HepG2 (cell line): Measurements from ENCODE around the gene GOT2. TPM values are rescaled to one million over a fixed set of nuclear protein-coding genes. Genes with fewer than 3 reads are reported as not detected.
A peak's percentile ranks its signal among the peaks of the same experiment; 100 is the strongest.

Source experiments
- FOXA1 ChIP-seq, 2 experiments: fragments of 450-650 bp in 1 of 2; sonication (generic) in 1 of 2; formaldehyde crosslinking in 1 of 2; IDR thresholded peaks; 2 replicates each; pipeline versions ENCODE4 v1.4.0 to v1.6.1; 2016 to 2020; ENCODE audit warnings: missing genetic modification reagents in 1 of 2
- FOXK1 ChIP-seq: sonication (generic); formaldehyde crosslinking; IDR thresholded peaks from 2 replicates; pipeline ENCODE4 v1.4.0; 2020; ENCODE audit warnings: low read depth, missing genetic modification reagents, borderline replicate concordance
- HNRNPL ChIP-seq: fragments of 200-400 bp; formaldehyde crosslinking; IDR thresholded peaks from 2 replicates; pipeline ENCODE4 v1.6.1; 2017; ENCODE audit warnings: mild to moderate bottlenecking, low read depth, low read length
- MATR3 ChIP-seq: sonication (generic); formaldehyde crosslinking; IDR thresholded peaks from 2 replicates; pipeline ENCODE4 v1.4.0; 2020; ENCODE audit warnings: missing genetic modification reagents
- MED1 ChIP-seq: sonication (generic); formaldehyde crosslinking; IDR thresholded peaks from 2 replicates; pipeline ENCODE4 v1.4.0; 2020; ENCODE audit warnings: missing genetic modification reagents
- RFXAP ChIP-seq: sonication (generic); formaldehyde crosslinking; IDR thresholded peaks from 2 replicates; pipeline ENCODE4 v1.4.0; 2020; ENCODE audit warnings: missing genetic modification reagents, borderline replicate concordance
- RXRA ChIP-seq: sonication (generic); formaldehyde crosslinking; IDR thresholded peaks from 2 replicates; pipeline ENCODE4 v1.5.1; 2020; ENCODE audit warnings: missing genetic modification reagents
- SP1 ChIP-seq, 2 experiments: fragments of 450-650 bp in 1 of 2; sonication (generic) in 1 of 2; formaldehyde crosslinking in 1 of 2; IDR thresholded peaks; 2 replicates each; pipeline versions ENCODE4 v1.4.0 to v1.6.1; 2016 to 2020; ENCODE audit warnings: missing genetic modification reagents in 1 of 2
- SRSF4 ChIP-seq: fragments of 200-400 bp; formaldehyde crosslinking; IDR thresholded peaks from one replicate; pipeline ENCODE4 v1.6.1; 2018; ENCODE audit warnings: mild to moderate bottlenecking, low read depth, low read length, moderate library complexity; ENCODE audit not compliant: poor library complexity, severe bottlenecking
- ZFX ChIP-seq: sonication (generic); formaldehyde crosslinking; IDR thresholded peaks from 2 replicates; pipeline ENCODE4 v1.4.0; 2020; ENCODE audit warnings: mild to moderate bottlenecking, low read depth, missing genetic modification reagents, moderate library complexity
- ZNF280D ChIP-seq: sonication (generic); formaldehyde crosslinking; IDR thresholded peaks from 2 replicates; pipeline ENCODE4 v1.5.1; 2020; ENCODE audit warnings: mild to moderate bottlenecking, missing genetic modification reagents
- ZNF460 ChIP-seq: sonication (generic); formaldehyde crosslinking; IDR thresholded peaks from 2 replicates; pipeline ENCODE4 v1.5.1; 2020; ENCODE audit warnings: missing genetic modification reagents, mild to moderate bottlenecking, borderline replicate concordance
- ZNF530 ChIP-seq: sonication (generic); formaldehyde crosslinking; IDR thresholded peaks from 2 replicates; pipeline ENCODE4 v1.5.0; 2020; ENCODE audit warnings: low read depth, mild to moderate bottlenecking, missing genetic modification reagents
- ZNF878 ChIP-seq: sonication (generic); formaldehyde crosslinking; IDR thresholded peaks from 2 replicates; pipeline ENCODE4 v1.8.1; 2023; ENCODE audit warnings: mild to moderate bottlenecking, missing genetic modification reagents, moderate library complexity
- polyA plus RNA-seq, 8 experiments: library from polyadenylated mRNA; depleted of rRNA in 3 of 8; stranded (reverse) in 7 of 8; unstranded in 1 of 8; fragments of >200 nt; fragmentation: Illumina TruSeq in 4 of 8; extraction: Trizol in 4 of 8; gene quantifications; 2 replicates each; pipeline versions ENCODE4 v1.2.1 to v1.2.3, GENCODE V29; 2011 to 2016; ENCODE audit warnings: low read depth in 4 of 8, missing spikeins in 1 of 8, mixed read lengths in 1 of 8; ENCODE audit not compliant: insufficient read depth in 1 of 8
- total RNA-seq, 5 experiments: library from RNA; depleted of rRNA; stranded (reverse); fragments of >200 nt; fragmentation: Illumina TruSeq; extraction: Trizol; gene quantifications; 2 replicates each; pipeline ENCODE4 v1.2.3, GENCODE V29; 2016; ENCODE audit warnings: low read depth in 1 of 5
- TF ChIP-seq, protein P1 (sequence below): sonication (generic); formaldehyde crosslinking; IDR thresholded peaks from 2 replicates; pipeline ENCODE4 v1.5.1; 2020; ENCODE audit warnings: mild to moderate bottlenecking, moderate library complexity, missing genetic modification reagents
- TF ChIP-seq, protein P2 (sequence below): sonication (generic); formaldehyde crosslinking; conservative IDR thresholded peaks from 2 replicates; pipeline ENCODE4 v1.4.0; 2020; ENCODE audit warnings: mild to moderate bottlenecking, missing genetic modification reagents, moderate library complexity
- TF ChIP-seq, protein P3 (sequence below): IDR thresholded peaks from 2 replicates; pipeline ENCODE4 v1.6.1; 2016; ENCODE audit warnings: control low read depth

The GOT2 gene
- total and polyA plus RNA-seq, 2 of the 13 experiments (the other 11 are each of a cell fraction or from before 2014, with no cell fraction given) = 32.6 to 121 TPM

GRCh38 chr16:58733671-58734458 lies at the start of gene GOT2 (continued):
- TF ChIP-seq, protein P1, sequence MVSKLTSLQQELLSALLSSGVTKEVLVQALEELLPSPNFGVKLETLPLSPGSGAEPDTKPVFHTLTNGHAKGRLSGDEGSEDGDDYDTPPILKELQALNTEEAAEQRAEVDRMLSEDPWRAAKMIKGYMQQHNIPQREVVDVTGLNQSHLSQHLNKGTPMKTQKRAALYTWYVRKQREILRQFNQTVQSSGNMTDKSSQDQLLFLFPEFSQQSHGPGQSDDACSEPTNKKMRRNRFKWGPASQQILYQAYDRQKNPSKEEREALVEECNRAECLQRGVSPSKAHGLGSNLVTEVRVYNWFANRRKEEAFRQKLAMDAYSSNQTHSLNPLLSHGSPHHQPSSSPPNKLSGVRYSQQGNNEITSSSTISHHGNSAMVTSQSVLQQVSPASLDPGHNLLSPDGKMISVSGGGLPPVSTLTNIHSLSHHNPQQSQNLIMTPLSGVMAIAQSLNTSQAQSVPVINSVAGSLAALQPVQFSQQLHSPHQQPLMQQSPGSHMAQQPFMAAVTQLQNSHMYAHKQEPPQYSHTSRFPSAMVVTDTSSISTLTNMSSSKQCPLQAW (CRISPR knock-in tag) = peak; percentile 85
- TF ChIP-seq ZNF530 (peak; percentile 88; the same call in 1 of the 2 replicates), SRSF4 (no peak), ZNF878 (0 out of 2 replicates have a peak, but pooled peaks have one; percentile 41), ZFX (peak; percentile 98), FOXK1 (peak; percentile 85; the same call in 1 of the 2 replicates), SP1 (IDR thresholded peaks at IDR 0.05) (no peak), SP1 (CRISPR knock-in tag; IDR thresholded peaks at IDR 0.05) (peak; percentile 68; the same call in 1 of the 2 replicates), RXRA (CRISPR knock-in tag) (peak; percentile 87), FOXA1 (IDR thresholded peaks at IDR 0.05) (no peak), FOXA1 (CRISPR knock-in tag; IDR thresholded peaks at IDR 0.05) (peak; percentile 74), MATR3 (CRISPR knock-in tag) (no peak), RFXAP (CRISPR knock-in tag) (peak; percentile 94), ZNF280D (CRISPR knock-in tag) (peak; percentile 96), MED1 (CRISPR knock-in tag) (peak; percentile 88), HNRNPL (no peak), ZNF460 (CRISPR knock-in tag) (peak; percentile 29; the same call in 1 of the 2 replicates)
- TF ChIP-seq, protein P2, sequence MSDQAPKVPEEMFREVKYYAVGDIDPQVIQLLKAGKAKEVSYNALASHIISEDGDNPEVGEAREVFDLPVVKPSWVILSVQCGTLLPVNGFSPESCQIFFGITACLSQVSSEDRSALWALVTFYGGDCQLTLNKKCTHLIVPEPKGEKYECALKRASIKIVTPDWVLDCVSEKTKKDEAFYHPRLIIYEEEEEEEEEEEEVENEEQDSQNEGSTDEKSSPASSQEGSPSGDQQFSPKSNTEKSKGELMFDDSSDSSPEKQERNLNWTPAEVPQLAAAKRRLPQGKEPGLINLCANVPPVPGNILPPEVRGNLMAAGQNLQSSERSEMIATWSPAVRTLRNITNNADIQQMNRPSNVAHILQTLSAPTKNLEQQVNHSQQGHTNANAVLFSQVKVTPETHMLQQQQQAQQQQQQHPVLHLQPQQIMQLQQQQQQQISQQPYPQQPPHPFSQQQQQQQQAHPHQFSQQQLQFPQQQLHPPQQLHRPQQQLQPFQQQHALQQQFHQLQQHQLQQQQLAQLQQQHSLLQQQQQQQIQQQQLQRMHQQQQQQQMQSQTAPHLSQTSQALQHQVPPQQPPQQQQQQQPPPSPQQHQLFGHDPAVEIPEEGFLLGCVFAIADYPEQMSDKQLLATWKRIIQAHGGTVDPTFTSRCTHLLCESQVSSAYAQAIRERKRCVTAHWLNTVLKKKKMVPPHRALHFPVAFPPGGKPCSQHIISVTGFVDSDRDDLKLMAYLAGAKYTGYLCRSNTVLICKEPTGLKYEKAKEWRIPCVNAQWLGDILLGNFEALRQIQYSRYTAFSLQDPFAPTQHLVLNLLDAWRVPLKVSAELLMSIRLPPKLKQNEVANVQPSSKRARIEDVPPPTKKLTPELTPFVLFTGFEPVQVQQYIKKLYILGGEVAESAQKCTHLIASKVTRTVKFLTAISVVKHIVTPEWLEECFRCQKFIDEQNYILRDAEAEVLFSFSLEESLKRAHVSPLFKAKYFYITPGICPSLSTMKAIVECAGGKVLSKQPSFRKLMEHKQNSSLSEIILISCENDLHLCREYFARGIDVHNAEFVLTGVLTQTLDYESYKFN (CRISPR knock-in tag) = peak; percentile 61
- TF ChIP-seq, protein P3, sequence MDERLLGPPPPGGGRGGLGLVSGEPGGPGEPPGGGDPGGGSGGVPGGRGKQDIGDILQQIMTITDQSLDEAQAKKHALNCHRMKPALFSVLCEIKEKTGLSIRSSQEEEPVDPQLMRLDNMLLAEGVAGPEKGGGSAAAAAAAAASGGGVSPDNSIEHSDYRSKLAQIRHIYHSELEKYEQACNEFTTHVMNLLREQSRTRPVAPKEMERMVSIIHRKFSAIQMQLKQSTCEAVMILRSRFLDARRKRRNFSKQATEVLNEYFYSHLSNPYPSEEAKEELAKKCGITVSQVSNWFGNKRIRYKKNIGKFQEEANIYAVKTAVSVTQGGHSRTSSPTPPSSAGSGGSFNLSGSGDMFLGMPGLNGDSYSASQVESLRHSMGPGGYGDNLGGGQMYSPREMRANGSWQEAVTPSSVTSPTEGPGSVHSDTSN = peak; percentile 32; the same call in 1 of the 2 replicates
